ENCODE measurements around the gene ETAA1. TPM values are rescaled to one million over a fixed set of nuclear protein-coding genes. Genes with fewer than 3 reads are reported as not detected.

The ETAA1 gene
- total and polyA plus RNA-seq, 2 of the 13 experiments (the other 11 are each of a cell fraction or from before 2014, with no cell fraction given): 9.1 to 16.2 TPM

DNA sequence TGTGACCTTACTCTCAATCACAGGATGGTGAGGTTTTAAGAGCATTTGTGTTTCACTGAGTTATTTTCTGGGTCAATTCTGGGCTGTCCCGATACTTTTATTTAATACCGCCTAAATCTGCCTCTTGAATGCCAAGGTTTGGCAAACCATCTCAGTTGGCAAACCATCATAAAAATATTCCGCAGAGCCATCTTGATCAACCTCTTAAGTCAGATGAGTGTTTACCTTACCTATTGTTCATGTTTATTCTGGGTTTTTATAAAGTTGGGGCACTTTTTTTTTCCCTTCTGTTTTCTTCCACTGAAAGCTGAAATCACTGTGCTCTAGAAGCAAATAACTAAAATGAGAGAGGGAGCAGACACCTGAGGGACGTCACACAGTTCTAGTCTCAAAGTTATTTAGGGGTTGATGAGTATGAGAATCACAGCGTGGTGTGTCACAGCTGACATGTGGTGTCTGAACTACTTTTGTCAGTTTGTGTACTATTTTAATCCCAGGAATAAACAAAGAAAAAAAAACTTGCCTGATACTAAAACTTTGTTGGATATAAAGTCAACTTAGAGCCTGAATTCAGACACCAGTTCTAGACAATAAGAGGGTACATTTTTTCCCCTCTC lies 48.6 kb downstream of the ETAA1 start:
- no peak for ATAC-seq
- H3K4me2 ChIP-seq (ENCODE audit: low read depth, low read length): no peak overlapping the region
- no peaks in the 10 kb centered on the region for H3K4me1 ChIP-seq (ENCODE audit: insufficient read depth, low read length)
- no TSS peak for BruUV-seq (replicated peaks)
- ChIA-PET POLR2A (no interaction called here), CTCF (ENCODE audit: low intra/inter-chr PET ratio, low total read pairs) (no interaction called here)
- FAIRE-seq: no peak
- H3K27me3 ChIP-seq (ENCODE audit: control insufficient read depth in 1 of 2, insufficient read depth in 2 of 2, low read length in 2 of 2): no peaks in the 10 kb centered on the region
- in situ Hi-C loops (cut with HindIII; ENCODE audit: extremely low pct_ligation_motif_present, low pct_unique_long_range_greater_than_20kb) (no loop called here), intact Hi-C loops (cut with micrococcal nuclease; ENCODE audit: unreplicated experiment) (no loop called here)
- H3K4me3 ChIP-seq (replicated peaks in 1 of 3; ENCODE audit: insufficient read depth in 1 of 3, low read depth in 2 of 3, low read length in 3 of 3): no peak overlapping the region
- H3K9ac ChIP-seq (ENCODE audit: insufficient read depth, low read depth, low read length): no peak overlapping the region
- no peak for DNase-seq (ENCODE audit: low spot score)
- no peak overlapping the region for H3K27ac ChIP-seq (ENCODE audit: extremely low read length, insufficient read depth, low read length)
- H4K20me1 ChIP-seq (ENCODE audit: insufficient read depth, low read length): no peaks in the 10 kb centered on the region
- H3K9me3 ChIP-seq (ENCODE audit: low read length): no peaks in the 10 kb centered on the region
- H3K36me3 ChIP-seq (replicated peaks in 1 of 2; ENCODE audit: control insufficient read depth in 1 of 2, insufficient read depth in 2 of 2, low read length in 2 of 2): no peaks in the 10 kb centered on the region
- no peak overlapping the region for H2AFZ ChIP-seq (ENCODE audit: low read length)
- WGBS (ENCODE audit: low lambda C conversion rate): 38% methylated on average over 5 of the region's 5 CpGs
- TF ChIP-seq MYNN (CRISPR knock-in tag; IDR thresholded peaks at IDR 0.05; ENCODE audit: low read depth): no peak
- no peak for TF ChIP-seq AGO1 (IDR thresholded peaks at IDR 0.05; ENCODE audit: low read depth, low read length, poor library complexity, severe bottlenecking)
- TF ChIP-seq, protein P1, sequence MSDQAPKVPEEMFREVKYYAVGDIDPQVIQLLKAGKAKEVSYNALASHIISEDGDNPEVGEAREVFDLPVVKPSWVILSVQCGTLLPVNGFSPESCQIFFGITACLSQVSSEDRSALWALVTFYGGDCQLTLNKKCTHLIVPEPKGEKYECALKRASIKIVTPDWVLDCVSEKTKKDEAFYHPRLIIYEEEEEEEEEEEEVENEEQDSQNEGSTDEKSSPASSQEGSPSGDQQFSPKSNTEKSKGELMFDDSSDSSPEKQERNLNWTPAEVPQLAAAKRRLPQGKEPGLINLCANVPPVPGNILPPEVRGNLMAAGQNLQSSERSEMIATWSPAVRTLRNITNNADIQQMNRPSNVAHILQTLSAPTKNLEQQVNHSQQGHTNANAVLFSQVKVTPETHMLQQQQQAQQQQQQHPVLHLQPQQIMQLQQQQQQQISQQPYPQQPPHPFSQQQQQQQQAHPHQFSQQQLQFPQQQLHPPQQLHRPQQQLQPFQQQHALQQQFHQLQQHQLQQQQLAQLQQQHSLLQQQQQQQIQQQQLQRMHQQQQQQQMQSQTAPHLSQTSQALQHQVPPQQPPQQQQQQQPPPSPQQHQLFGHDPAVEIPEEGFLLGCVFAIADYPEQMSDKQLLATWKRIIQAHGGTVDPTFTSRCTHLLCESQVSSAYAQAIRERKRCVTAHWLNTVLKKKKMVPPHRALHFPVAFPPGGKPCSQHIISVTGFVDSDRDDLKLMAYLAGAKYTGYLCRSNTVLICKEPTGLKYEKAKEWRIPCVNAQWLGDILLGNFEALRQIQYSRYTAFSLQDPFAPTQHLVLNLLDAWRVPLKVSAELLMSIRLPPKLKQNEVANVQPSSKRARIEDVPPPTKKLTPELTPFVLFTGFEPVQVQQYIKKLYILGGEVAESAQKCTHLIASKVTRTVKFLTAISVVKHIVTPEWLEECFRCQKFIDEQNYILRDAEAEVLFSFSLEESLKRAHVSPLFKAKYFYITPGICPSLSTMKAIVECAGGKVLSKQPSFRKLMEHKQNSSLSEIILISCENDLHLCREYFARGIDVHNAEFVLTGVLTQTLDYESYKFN (CRISPR knock-in tag; conservative IDR thresholded peaks at IDR 0.05): no peak
- TF ChIP-seq ZBTB38 (CRISPR knock-in tag; IDR thresholded peaks at IDR 0.05): no peak
- TF ChIP-seq ZNF678 (CRISPR knock-in tag; IDR thresholded peaks at IDR 0.05): no peak
- no peak for TF ChIP-seq ARNTL (CRISPR knock-in tag; IDR thresholded peaks at IDR 0.05)
- no peaks in the 10 kb centered on the region for H3K79me2 ChIP-seq (ENCODE audit: insufficient read depth, low read length)

Measured in HepG2 (cell line).